NCI-H2171 treated with DMSO at 0.1 percent for 48 hours (cell line): ENCODE results near the gene AK5.

Source experiments
- DNase-seq: peaks from one replicate; lab custom pipeline; 2025; lab: John Stamatoyannopoulos, UW

Gene AK5

GRCh38 chr1:77446841-77447555, 165.2 kb downstream of the AK5 start:
- DNase-seq, result no peak

DNA sequence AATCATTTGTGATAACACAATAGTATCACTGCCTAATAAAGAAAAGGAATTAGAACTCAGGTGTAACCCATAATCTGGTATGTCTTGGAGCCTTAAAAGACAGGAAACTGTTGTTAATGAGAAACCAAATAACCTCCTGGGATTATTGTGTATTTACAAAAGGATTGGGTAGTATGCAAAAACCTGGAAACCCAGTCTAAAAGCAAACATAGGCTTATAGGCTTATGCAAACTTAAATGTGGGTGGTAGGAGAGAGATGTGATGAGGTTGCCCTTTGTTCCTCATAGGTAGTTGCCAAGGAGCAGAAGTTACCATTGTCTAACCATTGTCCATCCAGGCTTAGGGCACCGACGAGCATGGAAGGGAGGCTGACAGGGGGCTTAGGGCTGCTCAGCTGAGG, 165.8 kb downstream of the AK5 start:
- DNase-seq, result no peak

GRCh38 chr1:77459881-77460280, 178.1 kb downstream of the AK5 start:
- no peak for DNase-seq

GRCh38 chr1:77461691-77462090, 179.9 kb downstream of the AK5 start:
- DNase-seq, result no peak

DNA sequence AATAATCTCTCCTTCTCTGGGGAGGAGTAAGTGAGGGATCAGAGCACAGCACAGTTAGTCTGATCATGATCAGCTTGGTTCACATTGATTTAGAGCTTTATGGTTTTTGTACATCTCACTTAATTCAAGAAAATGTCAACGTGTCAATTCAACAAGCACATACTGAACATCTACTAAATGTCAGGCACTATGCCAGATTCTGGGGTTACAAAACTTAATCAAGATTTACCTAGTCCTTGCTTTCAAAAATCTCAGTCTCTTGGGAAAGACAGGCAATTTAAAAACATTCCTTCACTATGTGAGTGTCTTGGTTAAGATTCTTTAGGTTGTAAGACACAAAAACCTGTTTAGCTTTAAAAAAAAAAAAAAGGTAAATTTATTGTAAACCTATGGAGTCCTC, 181.4 kb downstream of the AK5 start:
- no peak for DNase-seq

- DNase-seq, result no peak
Measured at GRCh38 chr1:77465139-77465538, 183.3 kb downstream of the AK5 start.

- DNase-seq, result no peak
Measured at GRCh38 chr1:77465922-77466321, 184.1 kb downstream of the AK5 start.

- DNase-seq, result no peak
Measured at GRCh38 chr1:77467021-77467595, 185.3 kb downstream of the AK5 start.

DNA sequence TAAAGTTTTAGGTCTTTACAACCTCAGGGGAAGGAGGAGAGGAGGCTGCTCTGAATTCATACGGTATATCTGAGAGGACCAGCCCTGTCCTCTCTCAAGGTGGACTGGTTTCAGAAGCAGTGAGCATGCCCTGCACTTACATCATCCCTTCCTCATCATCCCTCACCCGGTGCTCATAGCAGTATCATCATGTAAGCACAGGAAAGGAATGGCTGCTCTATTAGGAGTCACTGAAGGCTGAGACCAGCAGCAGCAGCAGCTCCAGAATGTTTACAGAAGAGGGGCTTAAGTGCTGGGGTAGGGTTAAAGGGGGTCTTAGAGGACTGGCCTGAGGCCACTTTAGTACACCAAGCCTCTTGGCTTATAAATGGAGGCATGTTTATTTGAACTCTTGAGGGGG, 185.9 kb downstream of the AK5 start:
- DNase-seq, result no peak

DNA sequence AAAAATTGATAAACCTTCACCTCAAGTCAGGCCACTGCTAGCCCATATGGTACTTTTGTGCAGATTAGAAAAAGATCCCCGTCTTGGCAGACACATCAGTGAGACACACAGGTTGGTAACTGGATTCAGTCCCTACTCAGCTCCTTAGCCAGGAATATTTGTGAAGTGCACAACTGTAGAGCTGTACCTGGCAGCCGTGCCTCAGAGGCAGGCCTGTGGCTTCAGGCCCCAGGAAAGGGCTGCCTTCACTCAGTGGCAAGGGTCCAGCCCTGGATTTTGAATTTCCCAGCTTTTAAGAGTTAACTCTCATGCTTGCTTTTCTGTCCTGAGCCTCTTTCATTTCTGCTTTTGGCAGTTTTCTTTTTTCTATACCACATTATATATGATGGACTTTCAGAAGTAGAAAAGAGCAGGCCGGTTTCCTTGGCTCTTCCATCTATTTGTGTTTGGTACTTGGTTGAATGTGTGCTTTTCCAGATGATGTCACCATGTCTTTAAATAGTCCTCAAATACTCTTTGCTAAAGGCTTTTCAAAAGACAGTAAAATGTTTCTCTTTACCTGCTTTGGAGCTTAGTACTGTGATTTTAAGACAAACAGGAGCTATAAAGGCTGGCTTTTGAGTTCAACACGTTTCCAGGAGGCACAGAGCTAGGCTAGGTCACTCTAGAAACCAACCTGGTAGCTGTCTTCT, 186.6 kb downstream of the AK5 start:
- DNase-seq, result no peak

DNA sequence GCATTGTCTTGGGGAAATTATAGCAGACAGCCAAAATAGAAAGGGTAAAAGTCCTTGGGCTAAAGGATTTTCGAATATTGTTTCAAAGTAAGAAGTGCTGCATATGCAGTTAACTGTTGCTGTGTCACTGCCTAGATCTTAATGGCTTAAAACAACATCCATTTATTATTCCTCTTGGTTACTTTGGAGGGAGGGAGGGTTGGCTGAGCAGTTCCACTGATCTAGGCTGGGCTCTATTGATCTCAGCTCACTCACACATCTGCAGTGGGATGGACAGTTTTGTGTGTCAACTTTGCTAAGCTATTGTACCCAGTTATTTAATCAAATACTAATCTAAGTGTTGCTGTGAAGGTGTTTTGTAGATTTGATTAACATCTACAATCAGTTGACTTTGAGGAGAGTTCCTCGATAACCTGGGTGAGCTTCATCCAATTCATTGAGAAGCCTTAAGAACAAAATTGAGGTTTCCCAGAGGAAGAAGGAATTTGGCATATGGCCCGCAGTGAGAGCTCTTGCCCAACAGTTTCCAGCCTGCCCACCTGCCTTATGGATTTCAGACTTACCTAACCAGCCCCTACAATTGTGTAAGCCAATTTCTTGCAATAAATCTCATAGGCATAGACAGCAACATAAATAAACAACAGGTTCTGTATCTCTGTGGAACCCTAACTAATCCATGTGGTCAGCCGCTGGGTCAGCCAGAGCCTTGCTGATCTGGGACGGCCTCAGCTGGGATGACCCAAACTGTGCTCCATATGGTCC, 187.3 kb downstream of the AK5 start:
- no peak for DNase-seq

DNA sequence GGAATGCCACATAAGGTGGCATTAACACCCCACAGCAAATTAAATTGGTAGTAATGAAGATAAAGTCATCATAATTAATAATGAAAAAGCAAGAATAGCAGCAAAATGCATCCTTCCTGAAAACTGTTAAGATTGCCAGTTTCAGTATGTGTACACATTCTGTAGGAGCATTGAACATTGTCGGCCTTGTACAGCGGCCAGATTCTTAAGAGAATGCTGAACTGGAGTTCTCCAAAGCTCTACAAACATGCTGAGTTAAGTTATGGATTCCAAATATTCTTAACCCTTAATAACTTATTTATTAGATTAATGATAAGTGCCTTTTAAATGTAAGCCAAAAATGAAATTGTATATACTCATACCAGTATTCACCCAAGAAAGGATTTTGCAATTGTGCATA, 189.9 kb downstream of the AK5 start:
- DNase-seq, result no peak

DNA sequence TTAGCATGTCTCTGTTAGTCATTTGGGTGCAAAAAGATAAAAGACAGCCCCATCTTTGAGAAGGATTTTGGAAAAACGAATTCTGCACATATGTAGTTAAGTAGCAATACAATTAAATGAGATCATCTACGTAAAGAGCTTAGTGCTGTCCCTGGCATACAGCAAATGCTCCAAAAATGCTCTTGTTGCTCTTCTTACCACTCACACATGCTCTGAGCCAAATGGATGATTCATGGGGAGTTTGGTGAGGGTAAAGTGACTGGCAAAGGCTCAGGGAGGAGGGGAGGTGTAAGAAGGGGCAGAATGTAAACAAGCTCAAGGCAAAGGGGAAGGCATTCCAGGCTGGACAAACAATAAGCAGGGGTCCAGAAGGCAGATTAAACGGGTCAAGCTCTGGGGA, 191.9 kb downstream of the AK5 start:
- DNase-seq, result no peak

DNA sequence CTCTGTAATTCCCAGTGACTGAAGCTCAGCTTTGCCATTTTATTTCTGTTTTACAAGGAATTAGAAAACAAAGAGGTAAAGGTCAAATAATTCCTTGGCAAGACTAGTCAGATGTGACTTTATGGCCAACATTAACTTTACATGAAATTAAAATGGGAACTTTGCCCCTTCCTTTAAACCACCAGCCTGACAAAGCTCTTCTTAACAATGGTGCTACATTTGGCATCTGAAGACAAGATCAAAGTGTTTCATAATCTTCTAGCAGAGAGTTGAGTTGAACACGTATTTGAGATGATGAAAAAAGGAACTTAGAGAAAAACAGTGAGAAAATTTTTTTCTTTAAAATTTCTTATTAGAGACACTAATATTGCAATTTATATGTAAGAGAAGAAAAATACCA, 193.8 kb downstream of the AK5 start:
- DNase-seq, result no peak

DNA sequence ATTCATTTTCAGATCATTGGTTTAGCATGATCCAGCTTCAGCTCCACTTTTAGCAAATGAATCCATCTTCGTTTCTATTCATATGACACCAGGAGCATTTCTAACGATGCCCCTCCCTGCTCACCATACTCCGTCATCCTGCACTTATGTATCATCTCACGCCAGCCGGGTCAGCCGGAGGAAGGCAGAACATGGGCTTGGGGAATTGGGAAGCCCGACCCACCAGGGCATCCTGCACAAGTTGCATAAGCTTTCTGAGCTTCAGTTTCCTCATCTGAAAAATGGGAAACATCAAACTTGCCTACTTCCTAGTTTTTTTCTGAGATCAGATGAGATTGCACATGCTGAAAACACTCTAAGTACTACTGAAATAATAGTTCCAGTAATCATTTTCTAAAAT, 194.7 kb downstream of the AK5 start:
- no peak for DNase-seq

- DNase-seq, result no peak
Measured at GRCh38 chr1:77484334-77484733, 202.5 kb downstream of the AK5 start.

DNA sequence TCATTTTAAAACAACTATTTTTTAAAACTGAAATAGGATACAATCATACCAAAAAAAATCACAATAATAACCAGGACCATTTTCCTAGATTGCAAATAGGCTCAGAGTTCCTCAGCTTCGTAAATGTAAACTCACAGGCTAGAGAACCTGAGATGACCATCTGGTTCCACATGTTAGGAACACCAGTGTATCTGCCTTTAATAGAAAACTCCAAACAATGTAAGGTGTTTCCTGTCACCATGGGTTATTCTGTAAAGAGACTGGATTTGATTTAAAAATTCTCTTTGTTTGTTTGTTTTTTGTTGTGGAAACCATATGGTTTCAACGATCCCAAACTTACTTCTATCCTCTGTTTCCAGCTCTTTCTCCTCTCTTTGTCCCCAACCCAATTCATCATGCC, 203.1 kb downstream of the AK5 start:
- DNase-seq, result peak; percentile 6

GRCh38 chr1:77487631-77488030, 205.8 kb downstream of the AK5 start:
- DNase-seq, result peak; percentile 24

DNA sequence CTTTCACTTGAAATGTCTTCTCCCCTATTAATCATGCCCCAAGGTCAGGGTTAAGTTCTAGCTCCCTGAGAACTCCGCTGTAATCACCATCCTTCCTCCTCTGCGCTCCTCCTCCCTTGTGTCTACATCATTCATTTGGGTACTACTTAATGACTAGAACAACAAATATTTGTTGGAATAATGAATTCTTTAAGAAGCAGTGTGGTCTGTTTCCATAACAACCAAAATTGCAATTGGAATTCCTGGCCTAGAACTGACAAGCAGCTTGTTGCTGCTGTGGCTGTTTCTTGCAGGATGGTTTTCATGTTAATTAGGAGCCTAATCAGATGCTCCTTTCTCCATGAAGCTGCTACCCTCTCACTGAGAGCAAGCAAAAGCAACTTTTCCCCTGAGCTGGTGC, 208.1 kb downstream of the AK5 start:
- no peak for DNase-seq

DNA sequence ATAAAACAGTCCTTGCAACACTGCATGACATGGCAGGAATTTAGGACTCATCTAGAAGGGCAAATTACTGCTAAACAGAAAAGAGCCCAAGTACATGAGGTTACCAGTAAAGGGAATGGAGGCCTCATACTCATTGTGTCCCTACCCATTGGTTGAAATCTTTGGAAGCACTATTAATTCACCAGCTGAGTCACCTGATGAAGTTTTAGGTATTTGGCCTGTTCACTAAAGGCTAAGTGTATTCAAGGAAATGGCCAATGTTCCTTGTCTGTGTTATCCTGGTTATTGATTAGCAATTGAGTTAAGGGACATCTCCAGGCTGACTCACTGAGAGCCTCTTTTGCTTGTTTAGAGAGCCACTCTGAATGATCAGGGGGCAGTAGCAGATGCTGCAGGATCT, 212.2 kb downstream of the AK5 start:
- DNase-seq, result no peak

GRCh38 chr1:77498918-77499317, 217.1 kb downstream of the AK5 start:
- no peak for DNase-seq

GRCh38 chr1:77499466-77499865, 217.6 kb downstream of the AK5 start:
- DNase-seq, result no peak

- DNase-seq, result no peak
Measured at GRCh38 chr1:77504986-77505385, 223.2 kb downstream of the AK5 start.
